Endometrial microvascular endothelial cells (primary cell): ENCODE results near the gene ASB11. TPM values are rescaled to one million over a fixed set of nuclear protein-coding genes. Genes with fewer than 3 reads are reported as not detected.

Experiments used
- in situ Hi-C: cut with HindIII; loops from 2 replicates; pipeline ENCODE4 v1.10.0; 2017; ENCODE audit warnings: low sequenced_read_pairs, low pct_unique_long_range_greater_than_20kb; ENCODE audit errors: inconsistent ontology term
- total RNA-seq: library from RNA; depleted of rRNA; stranded (reverse); fragments of >200 nt; gene quantifications from one replicate; pipeline ENCODE4 v1.2.3, GENCODE V29; 2015; ENCODE audit errors: inconsistent ontology term

The ASB11 gene
- total RNA-seq, 1 donor from 2014 or later: not detected

DNA sequence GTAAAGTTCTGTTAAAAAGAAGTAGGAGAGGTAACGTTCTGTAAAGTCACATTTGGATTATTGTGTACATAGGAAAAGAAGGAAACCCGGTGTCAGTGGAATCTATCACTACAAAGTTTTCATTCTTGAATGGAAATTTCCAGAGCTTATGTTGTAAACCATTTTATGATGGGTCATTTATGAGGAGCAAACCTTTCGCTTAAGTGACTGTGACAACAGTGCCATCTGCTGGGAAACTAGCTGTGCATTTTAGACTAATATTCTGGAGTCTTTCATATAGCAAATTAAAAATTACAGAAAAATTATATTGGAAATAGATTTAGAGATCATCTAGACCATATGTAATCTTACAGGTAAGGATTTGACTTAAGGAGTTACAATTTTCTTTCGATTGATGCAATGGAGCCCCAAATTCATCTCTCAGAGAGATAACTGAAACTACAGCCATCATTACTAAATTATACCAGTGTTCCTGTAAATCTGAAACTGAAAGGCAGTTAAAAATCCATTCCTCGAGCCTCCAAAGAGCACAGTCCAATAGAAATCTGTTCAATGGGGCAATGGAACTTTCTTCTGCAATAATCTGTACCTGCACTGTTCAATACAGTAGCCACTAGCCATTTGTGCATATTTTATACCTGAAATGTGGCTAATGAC lies 72.4 kb downstream of the ASB11 start:
- in situ Hi-C loops: no loop called here

DNA sequence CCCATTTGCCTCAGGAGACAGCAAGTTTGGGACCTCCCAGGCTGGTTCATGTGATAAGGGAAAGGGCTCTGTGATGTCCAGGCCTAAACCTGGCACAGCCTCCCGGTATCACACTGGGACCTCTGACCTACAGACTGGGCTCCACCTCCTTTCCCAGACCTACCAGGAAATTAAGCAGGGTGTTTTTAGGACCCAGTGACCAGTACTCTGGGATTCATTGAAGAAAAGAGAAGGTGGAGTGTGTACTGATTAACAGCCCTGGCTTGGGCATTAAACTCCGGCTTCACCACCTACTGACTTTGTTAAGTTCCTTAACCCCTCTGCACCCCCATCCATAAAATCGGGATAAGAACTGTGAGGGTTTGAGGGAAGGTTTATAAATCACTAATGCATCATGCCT lies 74.1 kb downstream of the ASB11 start:
- in situ Hi-C loops: no loop called here

DNA sequence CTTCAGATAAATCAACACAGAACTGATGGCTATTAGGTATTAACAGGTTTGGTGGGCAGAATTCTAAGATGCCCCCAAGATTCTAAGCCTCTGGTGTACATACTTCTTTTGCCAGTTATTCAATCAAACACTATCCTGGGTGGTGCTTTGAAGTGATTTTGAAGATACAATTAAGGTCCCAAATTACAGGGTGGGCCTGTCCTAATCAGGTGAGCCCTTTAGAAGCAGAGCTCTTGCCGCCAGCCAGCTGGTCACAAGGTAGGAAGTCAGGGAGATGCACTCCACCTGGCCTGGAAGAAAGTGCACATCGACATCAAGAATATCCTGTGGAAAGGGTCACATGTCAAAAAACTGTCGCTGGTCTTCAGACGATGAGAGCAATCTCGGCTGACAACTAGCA lies 75.0 kb downstream of the ASB11 start:
- in situ Hi-C loops: no loop called here

DNA sequence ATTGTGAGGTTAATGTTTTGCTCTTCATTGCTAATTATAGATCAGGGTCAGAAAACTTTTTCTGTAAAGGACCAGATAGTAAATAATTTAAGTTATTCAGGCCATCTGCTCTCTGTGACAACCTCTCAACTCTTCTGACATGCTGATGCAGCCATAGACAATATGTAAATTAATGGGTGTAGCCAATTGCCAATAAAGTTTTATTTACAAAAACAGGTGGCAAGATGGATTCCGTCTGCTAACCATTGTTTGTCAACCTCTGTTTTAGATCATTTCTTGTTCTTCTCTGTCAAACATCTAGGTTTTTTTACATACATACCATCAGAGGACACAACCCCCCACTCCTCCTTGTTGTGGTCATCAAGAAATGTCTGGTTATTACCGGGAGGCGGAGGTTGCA lies 79.3 kb downstream of the ASB11 start:
- in situ Hi-C loops: no loop called here

DNA sequence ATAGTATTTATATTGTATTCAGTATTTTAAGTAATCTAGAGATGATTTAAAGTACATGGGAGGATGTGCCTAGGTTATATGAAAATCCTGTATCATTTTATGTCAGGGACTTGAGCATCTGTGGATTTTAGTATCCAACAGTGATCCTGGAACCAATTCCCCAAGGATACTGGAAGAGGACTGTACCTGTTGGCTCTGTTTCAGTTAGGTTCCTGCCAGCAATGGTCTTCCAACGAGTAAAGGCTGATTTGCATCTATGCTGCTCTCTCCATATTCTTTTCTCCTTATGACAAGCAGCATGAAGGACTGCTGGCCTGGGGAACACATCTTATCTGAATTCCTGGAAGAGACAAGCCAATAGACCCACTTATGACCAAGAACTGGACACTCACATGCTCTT lies 80.4 kb downstream of the ASB11 start:
- in situ Hi-C loops: no loop called here

DNA sequence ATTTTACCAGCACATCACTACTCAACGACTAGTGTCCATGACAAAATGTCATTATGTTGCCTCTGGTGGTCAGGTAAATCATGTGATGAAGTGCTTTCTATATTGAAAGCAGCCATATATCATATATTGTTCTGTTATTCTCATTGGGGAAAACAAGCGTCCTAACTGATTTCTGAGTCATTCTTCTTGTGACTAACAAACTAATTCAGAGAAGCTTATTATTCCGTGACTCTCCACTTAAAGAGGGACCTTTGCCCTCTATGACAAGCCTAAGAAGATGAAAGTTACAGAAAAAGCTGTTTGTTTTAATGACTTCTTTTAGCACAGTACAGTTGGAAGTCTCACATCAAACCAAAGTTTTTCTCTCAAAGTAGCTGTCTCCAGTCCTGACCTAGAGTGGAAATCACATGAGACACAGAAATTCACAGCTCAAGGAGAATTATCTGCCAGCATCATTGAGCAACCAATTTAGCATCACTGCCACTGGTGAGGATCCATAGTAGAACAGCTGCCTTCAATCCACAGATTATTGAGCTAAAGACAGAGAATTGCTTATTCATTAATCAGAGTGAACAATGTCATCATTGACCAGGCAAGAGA lies 81.9 kb downstream of the ASB11 start:
- in situ Hi-C loops: no loop called here

Other genes starting within 250 kb of the ASB11 start
- 43.8 TPM for gene ASB9, start 45.6 kb downstream of the ASB11 start, total RNA-seq
- 7.5 TPM for gene PIGA, start 19.9 kb upstream of the ASB11 start, total RNA-seq
- gene VEGFD, start 68.8 kb upstream of the ASB11 start, total RNA-seq: not detected
- 121 TPM for gene PIR, start 177.7 kb upstream of the ASB11 start, total RNA-seq
- gene BMX, start 185.2 kb upstream of the ASB11 start, total RNA-seq: 20.4 TPM